ENCODE results near the gene SPPL2B.

SPPL2B gene

GRCh38 chr19:2360833-2361232 lies 32.3 kb downstream of the SPPL2B start:
- no peaks in the 10 kb centered on the region for H3K9me3 Mint-ChIP-seq
- H3K4me1 Mint-ChIP-seq, result no peaks in the 10 kb centered on the region
- no peak overlapping the region for H3K27ac Mint-ChIP-seq
- ATAC-seq (no peak), DNase-seq (ENCODE audit: low spot score in 2 of 2) (no peak)
- H3K4me3 Mint-ChIP-seq, result no peak overlapping the region
- H3K36me3 Mint-ChIP-seq, result no peaks in the 10 kb centered on the region

GRCh38 chr19:2361246-2362045 lies 33.0 kb downstream of the SPPL2B start:
- no peak overlapping the region for H3K4me3 Mint-ChIP-seq
- no peaks in the 10 kb centered on the region for H3K36me3 Mint-ChIP-seq
- no peaks in the 10 kb centered on the region for H3K4me1 Mint-ChIP-seq
- no peak overlapping the region for H3K27ac Mint-ChIP-seq
- H3K9me3 Mint-ChIP-seq, result no peaks in the 10 kb centered on the region
- DNase-seq (ENCODE audit: low spot score in 2 of 2), result no peak
- ATAC-seq, result no peak

- no peaks in the 10 kb centered on the region for H3K36me3 Mint-ChIP-seq
These were observed 33.8 kb downstream of the SPPL2B start for GRCh38 chr19:2362046-2362969.

GRCh38 chr19:2362970-2363300 lies 34.5 kb downstream of the SPPL2B start:
- Mint-ChIP-seq H3K36me3 (no peaks in the 10 kb centered on the region), H3K4me3 (no peak overlapping the region), H3K4me1 (peaks cover under 1% of the 10 kb centered on the region), H3K27ac (no peak overlapping the region), H3K9me3 (no peaks in the 10 kb centered on the region)
- ATAC-seq (no peak), DNase-seq (ENCODE audit: low spot score in 2 of 2) (no peak)

More at GRCh38 chr19:2362046-2362969, 33.8 kb downstream of the SPPL2B start:
- Mint-ChIP-seq H3K27ac (no peak overlapping the region), H3K4me1 (no peaks in the 10 kb centered on the region), H3K4me3 (no peak overlapping the region), H3K9me3 (no peaks in the 10 kb centered on the region)
- ATAC-seq, result no peak
- DNase-seq (ENCODE audit: low spot score in 2 of 2), result no peak

GRCh38 chr19:2363419-2363818 lies 34.9 kb downstream of the SPPL2B start:
- Mint-ChIP-seq H3K4me1 (peaks cover 5% of the 10 kb centered on the region), H3K27ac (no peak overlapping the region), H3K4me3 (no peak overlapping the region), H3K36me3 (no peaks in the 10 kb centered on the region), H3K9me3 (no peaks in the 10 kb centered on the region)
- ATAC-seq (no peak), DNase-seq (ENCODE audit: low spot score in 2 of 2) (no peak)

- no peaks in the 10 kb centered on the region for H3K36me3 Mint-ChIP-seq
- no peak overlapping the region for H3K4me3 Mint-ChIP-seq
- H3K4me1 Mint-ChIP-seq, result peaks cover 6% of the 10 kb centered on the region
- DNase-seq (ENCODE audit: low spot score in 2 of 2), result no peak
- no peak overlapping the region for H3K27ac Mint-ChIP-seq
- no peaks in the 10 kb centered on the region for H3K9me3 Mint-ChIP-seq
- ATAC-seq, result no peak
These were observed 36.9 kb downstream of the SPPL2B start for GRCh38 chr19:2365201-2365970.

GRCh38 chr19:2371656-2372055 lies 43.2 kb downstream of the SPPL2B start:
- Mint-ChIP-seq H3K4me3 (no peak overlapping the region), H3K9me3 (no peaks in the 10 kb centered on the region), H3K36me3 (no peaks in the 10 kb centered on the region), H3K4me1 (peaks cover 6% of the 10 kb centered on the region), H3K27ac (no peak overlapping the region)
- ATAC-seq (peak; percentile 57), DNase-seq (ENCODE audit: low spot score in 2 of 2) (no peak)

- DNase-seq (ENCODE audit: low spot score in 2 of 2), result no peak
- no peak overlapping the region for H3K27ac Mint-ChIP-seq
- H3K4me1 Mint-ChIP-seq, result peaks cover 6% of the 10 kb centered on the region
- ATAC-seq, result no peak
- H3K9me3 Mint-ChIP-seq, result no peaks in the 10 kb centered on the region
- no peaks in the 10 kb centered on the region for H3K36me3 Mint-ChIP-seq
- no peak overlapping the region for H3K4me3 Mint-ChIP-seq
These were observed 43.7 kb downstream of the SPPL2B start for GRCh38 chr19:2372076-2372612.

GRCh38 chr19:2374808-2375207 lies 46.3 kb downstream of the SPPL2B start:
- DNase-seq (ENCODE audit: low spot score in 2 of 2) (no peak), ATAC-seq (no peak)
- peaks cover 6% of the 10 kb centered on the region for H3K4me1 Mint-ChIP-seq
- H3K4me3 Mint-ChIP-seq, result no peak overlapping the region
- H3K36me3 Mint-ChIP-seq, result no peaks in the 10 kb centered on the region
- H3K9me3 Mint-ChIP-seq, result peaks cover 4% of the 10 kb centered on the region
- no peak overlapping the region for H3K27ac Mint-ChIP-seq

- peaks cover 6% of the 10 kb centered on the region for H3K4me1 Mint-ChIP-seq
- H3K36me3 Mint-ChIP-seq, result no peaks in the 10 kb centered on the region
- DNase-seq (ENCODE audit: low spot score in 2 of 2) (no peak), ATAC-seq (peak; percentile 24)
- no peak overlapping the region for H3K4me3 Mint-ChIP-seq
- H3K27ac Mint-ChIP-seq, result no peak overlapping the region
- peaks cover 4% of the 10 kb centered on the region for H3K9me3 Mint-ChIP-seq
These were observed 47.1 kb downstream of the SPPL2B start for GRCh38 chr19:2375353-2376121.

- Mint-ChIP-seq H3K36me3 (no peaks in the 10 kb centered on the region), H3K27ac (peak overlapping the region; percentile 61), H3K4me1 (peaks cover 6% of the 10 kb centered on the region), H3K9me3 (peaks cover 7% of the 10 kb centered on the region), H3K4me3 (no peak overlapping the region)
- ATAC-seq, result peak; percentile 13
- no peak for DNase-seq (ENCODE audit: low spot score in 2 of 2)
These were observed 48.5 kb downstream of the SPPL2B start for GRCh38 chr19:2376784-2377519.

GRCh38 chr19:2380567-2380966 lies 52.1 kb downstream of the SPPL2B start:
- DNase-seq (ENCODE audit: low spot score in 2 of 2) (no peak), ATAC-seq (no peak)
- Mint-ChIP-seq H3K27ac (no peak overlapping the region), H3K9me3 (peaks cover 7% of the 10 kb centered on the region), H3K4me1 (peaks cover 6% of the 10 kb centered on the region), H3K4me3 (no peak overlapping the region), H3K36me3 (no peaks in the 10 kb centered on the region)

- no peak for ATAC-seq
- Mint-ChIP-seq H3K4me1 (peaks cover 6% of the 10 kb centered on the region), H3K4me3 (no peak overlapping the region), H3K9me3 (peaks cover 7% of the 10 kb centered on the region), H3K27ac (no peak overlapping the region), H3K36me3 (no peaks in the 10 kb centered on the region)
- no peak for DNase-seq (ENCODE audit: low spot score in 2 of 2)
These were observed 52.8 kb downstream of the SPPL2B start for GRCh38 chr19:2381148-2381820.

Measured in stimulated activated effector memory CD8-positive, alpha-beta T cell treated with anti-CD3 and anti-CD28 coated beads, Interleukin-12 subunit alpha, Interleukin-12 subunit beta, amount 100 ng/mL, for 72 hours (primary cell).